ENCODE measurements around the gene REST. TPM values are rescaled to one million over a fixed set of nuclear protein-coding genes. Genes with fewer than 3 reads are reported as not detected.

Gene REST
- total and polyA plus RNA-seq, 2 donors (not counting 3 experiments of a cell fraction or from before 2014, with no cell fraction given), result 7.0 to 45.9 TPM

DNA sequence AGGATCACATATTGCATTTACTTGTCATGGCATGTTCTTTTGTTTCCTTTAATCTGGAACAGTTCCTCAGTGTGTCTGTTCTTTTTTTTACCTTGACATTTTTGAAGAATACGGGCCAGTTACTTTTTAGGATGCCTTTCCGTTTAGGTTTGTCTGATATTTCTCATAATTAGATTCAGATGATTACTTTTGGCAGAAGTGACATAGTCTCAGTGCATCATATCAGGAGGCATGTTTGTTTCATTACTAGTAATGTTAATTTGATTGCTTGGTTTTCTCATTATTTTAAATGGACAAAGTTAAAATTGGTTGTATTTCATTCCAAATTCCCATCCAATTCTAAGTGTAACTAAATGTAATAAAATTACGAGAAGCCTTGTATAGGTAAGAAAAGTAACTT, 79.3 kb downstream of the REST start:
- no peak overlapping the region for H3K4me3 ChIP-seq (replicated peaks in 1 of 3; ENCODE audit: insufficient read depth in 1 of 3, low read depth in 1 of 3, low read length in 3 of 3)
- H4K20me1 ChIP-seq (replicated peaks; ENCODE audit: control insufficient read depth, extremely low read depth, insufficient read depth, low read length), result no peaks in the 10 kb centered on the region
- no peak overlapping the region for H2AFZ ChIP-seq (ENCODE audit: low read depth, low read length)
- no peaks in the 10 kb centered on the region for H3K27me3 ChIP-seq (ENCODE audit: control insufficient read depth in 2 of 2, insufficient read depth in 2 of 2, low read length in 2 of 2)
- BruUV-seq (replicated peaks), result no TSS peak
- FAIRE-seq, result no peak
- peaks cover 4 to 26% of the 10 kb centered on the region in 2 experiments for H3K36me3 ChIP-seq (ENCODE audit: control insufficient read depth in 2 of 2, extremely low read depth in 1 of 2, insufficient read depth in 2 of 2, low read length in 2 of 2)
- no peak for DNase-seq (ENCODE audit: low read depth, low spot score)
- peaks cover 12% of the 10 kb centered on the region for H3K4me1 ChIP-seq (ENCODE audit: control insufficient read depth, extremely low read depth, insufficient read depth, low read length)
- H3K9me3 ChIP-seq (replicated peaks; ENCODE audit: control insufficient read depth, insufficient read depth, low read length), result no peaks in the 10 kb centered on the region
- intact Hi-C loops (cut with micrococcal nuclease) (no loop called here), dilution Hi-C loops (cut with MboI; ENCODE audit: extremely low pct_ligation_motif_present, low sequenced_read_pairs) (no loop called here)
- H3K27ac ChIP-seq (ENCODE audit: insufficient read depth, low read depth, low read length), result no peak overlapping the region
- ChIA-PET POLR2A (no interaction called here), CTCF (no interaction called here)
- TF ChIP-seq POLR2AphosphoS5 (IDR thresholded peaks at IDR 0.05; ENCODE audit: insufficient read depth, low read depth, low read length) (no peak), MYC (IDR thresholded peaks at IDR 0.05; ENCODE audit: low read depth, low read length) (no peak), EZH2 (IDR thresholded peaks at IDR 0.05; ENCODE audit: borderline replicate concordance, low read depth, low read length, severe bottlenecking) (no peak), JUN (IDR thresholded peaks at IDR 0.05; ENCODE audit: borderline replicate concordance, insufficient read depth, insufficient read length, low read depth) (no peak), POLR2A (IDR thresholded peaks at IDR 0.05; ENCODE audit: low read depth, low read length) (no peak), GATA2 (IDR thresholded peaks at IDR 0.05; ENCODE audit: insufficient read depth, insufficient read length, low read depth, low read length) (no peak), FOS (IDR thresholded peaks at IDR 0.05; ENCODE audit: borderline replicate concordance, insufficient read depth, low read length) (no peak)
- TF ChIP-seq, protein P1, sequence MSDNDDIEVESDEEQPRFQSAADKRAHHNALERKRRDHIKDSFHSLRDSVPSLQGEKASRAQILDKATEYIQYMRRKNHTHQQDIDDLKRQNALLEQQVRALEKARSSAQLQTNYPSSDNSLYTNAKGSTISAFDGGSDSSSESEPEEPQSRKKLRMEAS (IDR thresholded peaks at IDR 0.05; ENCODE audit: insufficient read depth, insufficient read length), result no peak
- TF ChIP-seq, protein P2, sequence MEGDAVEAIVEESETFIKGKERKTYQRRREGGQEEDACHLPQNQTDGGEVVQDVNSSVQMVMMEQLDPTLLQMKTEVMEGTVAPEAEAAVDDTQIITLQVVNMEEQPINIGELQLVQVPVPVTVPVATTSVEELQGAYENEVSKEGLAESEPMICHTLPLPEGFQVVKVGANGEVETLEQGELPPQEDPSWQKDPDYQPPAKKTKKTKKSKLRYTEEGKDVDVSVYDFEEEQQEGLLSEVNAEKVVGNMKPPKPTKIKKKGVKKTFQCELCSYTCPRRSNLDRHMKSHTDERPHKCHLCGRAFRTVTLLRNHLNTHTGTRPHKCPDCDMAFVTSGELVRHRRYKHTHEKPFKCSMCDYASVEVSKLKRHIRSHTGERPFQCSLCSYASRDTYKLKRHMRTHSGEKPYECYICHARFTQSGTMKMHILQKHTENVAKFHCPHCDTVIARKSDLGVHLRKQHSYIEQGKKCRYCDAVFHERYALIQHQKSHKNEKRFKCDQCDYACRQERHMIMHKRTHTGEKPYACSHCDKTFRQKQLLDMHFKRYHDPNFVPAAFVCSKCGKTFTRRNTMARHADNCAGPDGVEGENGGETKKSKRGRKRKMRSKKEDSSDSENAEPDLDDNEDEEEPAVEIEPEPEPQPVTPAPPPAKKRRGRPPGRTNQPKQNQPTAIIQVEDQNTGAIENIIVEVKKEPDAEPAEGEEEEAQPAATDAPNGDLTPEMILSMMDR (IDR thresholded peaks at IDR 0.05; ENCODE audit: extremely low read depth in 1 of 2, insufficient read depth in 1 of 2, low read depth in 1 of 2, low read length in 2 of 2), result no peak
- H3K9ac ChIP-seq (replicated peaks; ENCODE audit: extremely low read depth, insufficient read depth, low read length), result no peak overlapping the region
- H3K79me2 ChIP-seq (ENCODE audit: control insufficient read depth, insufficient read depth, low read length), result peaks cover 94% of the 10 kb centered on the region
- no peaks in the 10 kb centered on the region for H3K9me1 ChIP-seq (replicated peaks; ENCODE audit: control insufficient read depth, extremely low read depth, insufficient read depth, low read length)
- H3K4me2 ChIP-seq (ENCODE audit: insufficient read depth, low read length), result no peak overlapping the region

All from endothelial cell of umbilical vein (primary cell).